Gastroesophageal sphincter (tissue), 3 donors: ENCODE measurements around the gene MACROD2.

Experiments used
- CTCF ChIP-seq, 4 experiments: fragments of 200-600 bp in 2 of 4; fragments of 450-650 bp in 2 of 4; sonication (generic) in 1 of 4; IDR thresholded peaks; one replicate each; pipeline ENCODE4 v1.5.1; 2017 to 2019; ENCODE audit warnings: antibody characterized with exemption in 4 of 4, mild to moderate bottlenecking in 2 of 4, moderate library complexity in 2 of 4
- EP300 ChIP-seq: sonication (generic); formaldehyde crosslinking; IDR thresholded peaks from one replicate; pipeline ENCODE4 v1.6.1; 2017; ENCODE audit warnings: antibody characterized with exemption, mild to moderate bottlenecking
- POLR2A ChIP-seq, 2 donors: fragments of 450-650 bp; IDR thresholded peaks; one replicate each; pipeline ENCODE4 v1.6.1; 2017; ENCODE audit warnings: antibody characterized with exemption in 2 of 2, mild to moderate bottlenecking in 2 of 2, moderate library complexity in 1 of 2
- POLR2AphosphoS5 ChIP-seq: sonication (generic); formaldehyde crosslinking; IDR thresholded peaks from one replicate; pipeline ENCODE4 v1.6.1; 2017; ENCODE audit warnings: antibody characterized with exemption

DNA sequence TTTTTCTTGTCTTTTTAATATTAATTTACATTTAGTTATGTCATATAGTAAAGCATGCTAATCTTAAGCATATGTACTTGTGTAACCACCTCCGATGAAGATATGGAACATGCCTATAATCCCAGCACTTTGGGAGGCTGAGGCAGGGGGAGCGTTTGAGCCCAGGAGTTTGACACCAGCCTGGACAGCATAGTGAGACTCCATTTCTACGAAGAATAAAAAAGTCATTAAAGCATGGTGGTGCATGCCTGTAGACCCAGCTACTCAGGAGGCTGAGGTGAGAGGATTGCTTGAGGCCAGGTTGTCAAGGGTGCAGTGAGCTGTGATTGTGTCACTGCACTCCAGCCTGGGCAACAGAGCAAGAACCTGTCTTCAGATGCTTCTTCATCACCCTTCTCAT is 970.9 kb downstream of the MACROD2 start:
- TF ChIP-seq POLR2A (IDR thresholded peaks at IDR 0.05), result no peak
- no peak for TF ChIP-seq EP300
- no peak for TF ChIP-seq CTCF (IDR thresholded peaks at IDR 0.05)
- TF ChIP-seq POLR2AphosphoS5, result no peak
